ENCODE results near the gene MDFIC2. TPM values are rescaled to one million over a fixed set of nuclear protein-coding genes. Genes with fewer than 3 reads are reported as not detected.

MDFIC2 gene
- total RNA-seq, 6 donors from 2014 or later, result not detected

GRCh38 chr3:70186221-70186620 lies 126.2 kb downstream of the MDFIC2 start:
- TF ChIP-seq CTCF (IDR thresholded peaks at IDR 0.05) (no peak), POLR2A (IDR thresholded peaks at IDR 0.05) (no peak), EP300 (IDR thresholded peaks at IDR 0.05) (no peak), POLR2AphosphoS5 (IDR thresholded peaks at IDR 0.05) (no peak)
- ATAC-seq (ENCODE audit: low FRiP score in 2 of 2), result no peak
- DNase-seq, result no peak
- no peaks in the 10 kb centered on the region for H3K4me1 ChIP-seq
- WGBS, 2 donors, result 85 to 97% methylated on average over 2 of the region's 2 CpGs
- no peak overlapping the region for H3K4me3 ChIP-seq
- no peaks in the 10 kb centered on the region for H3K9me3 ChIP-seq
- no peak overlapping the region for H3K27ac ChIP-seq
- H3K36me3 ChIP-seq, result no peaks in the 10 kb centered on the region
- no peaks in the 10 kb centered on the region for H3K27me3 ChIP-seq

GRCh38 chr3:70185661-70186060 lies 126.8 kb downstream of the MDFIC2 start:
- no peak overlapping the region for H3K4me3 ChIP-seq
- no peaks in the 10 kb centered on the region for H3K27me3 ChIP-seq
- no peaks in the 10 kb centered on the region for H3K9me3 ChIP-seq
- TF ChIP-seq EP300 (IDR thresholded peaks at IDR 0.05) (no peak), POLR2AphosphoS5 (IDR thresholded peaks at IDR 0.05) (no peak)
- no peak for ATAC-seq (ENCODE audit: low FRiP score in 2 of 2)
- DNase-seq, result no peak
- no peaks in the 10 kb centered on the region for H3K36me3 ChIP-seq
- WGBS, 2 donors, result 94 to 100% methylated on average over 1 of the region's 1 CpG
- H3K27ac ChIP-seq, result no peak overlapping the region
- H3K4me1 ChIP-seq, result no peaks in the 10 kb centered on the region

GRCh38 chr3:70183781-70184504 lies 128.5 kb downstream of the MDFIC2 start:
- DNase-seq (no peak), ATAC-seq (ENCODE audit: low FRiP score in 2 of 2) (no peak)
- H3K27me3 ChIP-seq, result no peaks in the 10 kb centered on the region
- H3K27ac ChIP-seq, result no peak overlapping the region
- no peaks in the 10 kb centered on the region for H3K4me1 ChIP-seq
- 83 to 86% methylated on average over 8 of the region's 8 CpGs for WGBS, 2 donors
- TF ChIP-seq POLR2AphosphoS5 (IDR thresholded peaks at IDR 0.05) (no peak), EP300 (IDR thresholded peaks at IDR 0.05) (no peak), POLR2A (IDR thresholded peaks at IDR 0.05) (no peak), CTCF (IDR thresholded peaks at IDR 0.05) (no peak)
- H3K4me3 ChIP-seq, result no peak overlapping the region
- no peaks in the 10 kb centered on the region for H3K9me3 ChIP-seq
- no peaks in the 10 kb centered on the region for H3K36me3 ChIP-seq

DNA sequence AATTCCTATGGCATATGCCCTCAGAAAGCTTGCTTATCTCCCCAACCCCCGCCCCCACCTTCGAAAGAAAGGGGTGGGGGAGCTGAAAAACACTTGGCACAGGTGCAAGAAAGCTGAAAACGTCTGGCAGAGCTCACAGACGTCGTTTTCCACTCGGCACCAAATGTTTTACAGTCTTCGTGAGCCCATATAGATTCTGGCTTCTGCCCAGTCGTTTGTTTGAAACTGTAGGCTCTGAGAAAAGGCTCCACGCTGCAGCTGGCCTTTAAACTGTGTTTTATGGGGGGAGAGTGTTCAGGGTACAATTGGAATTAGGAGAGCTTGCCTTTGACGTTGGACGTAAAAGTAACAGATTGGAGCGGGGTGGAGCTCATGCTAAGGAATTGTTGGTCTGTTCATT lies 130.3 kb downstream of the MDFIC2 start:
- Histone ChIP-seq H3K27ac (no peak overlapping the region), H3K4me3 (no peak overlapping the region), H3K4me1 (no peaks in the 10 kb centered on the region), H3K36me3 (no peaks in the 10 kb centered on the region), H3K27me3 (no peaks in the 10 kb centered on the region), H3K9me3 (no peaks in the 10 kb centered on the region)
- DNase-seq, result no peak
- no peak for ATAC-seq (ENCODE audit: low FRiP score in 2 of 2)
- no peak for TF ChIP-seq EP300 (IDR thresholded peaks at IDR 0.05)
- TF ChIP-seq POLR2A (IDR thresholded peaks at IDR 0.05), result no peak
- no peak for TF ChIP-seq POLR2AphosphoS5 (IDR thresholded peaks at IDR 0.05)
- no peak for TF ChIP-seq CTCF (IDR thresholded peaks at IDR 0.05)
- 31 to 38% methylated on average over 12 of the region's 12 CpGs for WGBS, 2 donors

DNA sequence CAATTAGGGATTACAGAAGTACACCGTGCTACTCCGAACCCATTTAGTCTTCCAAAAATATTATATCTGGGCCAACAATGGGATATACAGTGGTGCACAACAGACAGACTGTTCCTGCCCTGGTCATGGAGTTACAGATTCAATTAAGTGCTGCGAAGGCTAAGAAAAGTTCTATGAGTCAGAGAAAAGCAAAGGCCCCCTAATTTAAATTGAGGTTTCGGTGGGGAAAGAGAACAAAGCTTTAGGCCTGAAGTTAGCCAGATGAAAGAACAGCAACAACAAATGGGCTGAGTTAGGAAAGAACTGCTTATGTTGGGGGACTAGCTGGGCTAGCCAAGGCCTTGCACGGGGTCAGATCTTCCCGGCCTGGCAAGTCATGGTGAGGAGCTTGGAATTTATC lies 131.8 kb downstream of the MDFIC2 start:
- TF ChIP-seq POLR2AphosphoS5 (IDR thresholded peaks at IDR 0.05) (no peak), CTCF (IDR thresholded peaks at IDR 0.05) (no peak), EP300 (IDR thresholded peaks at IDR 0.05) (no peak), POLR2A (IDR thresholded peaks at IDR 0.05) (no peak)
- H3K9me3 ChIP-seq, result no peaks in the 10 kb centered on the region
- H3K27ac ChIP-seq, result no peak overlapping the region
- ATAC-seq (ENCODE audit: low FRiP score in 2 of 2) (peak in 1 of 2 donors; percentile 49), DNase-seq (no peak)
- no peak overlapping the region for H3K4me3 ChIP-seq
- H3K36me3 ChIP-seq, result no peaks in the 10 kb centered on the region
- H3K4me1 ChIP-seq, result no peaks in the 10 kb centered on the region
- 83 to 89% methylated on average over 6 of the region's 6 CpGs for WGBS, 2 donors
- H3K27me3 ChIP-seq, result no peaks in the 10 kb centered on the region

Data from upper lobe of left lung (tissue), 6 donors.